Loucy (cell line): ENCODE results near the gene HSD17B4.

Experiments
- EZH2phosphoT487 ChIP-seq: fragments of 200-600 bp; IDR thresholded peaks from 2 replicates; pipeline ENCODE4 v1.6.1; 2018; ENCODE audit warnings: antibody characterized with exemption, mild to moderate bottlenecking, moderate library complexity, borderline replicate concordance
- TF ChIP-seq, protein P1 (sequence below): fragments of 200-600 bp; sonication (generic); conservative IDR thresholded peaks from 2 replicates; pipeline ENCODE4 v1.5.1; 2014; ENCODE audit warnings: mild to moderate bottlenecking, antibody characterized with exemption, low read length

DNA sequence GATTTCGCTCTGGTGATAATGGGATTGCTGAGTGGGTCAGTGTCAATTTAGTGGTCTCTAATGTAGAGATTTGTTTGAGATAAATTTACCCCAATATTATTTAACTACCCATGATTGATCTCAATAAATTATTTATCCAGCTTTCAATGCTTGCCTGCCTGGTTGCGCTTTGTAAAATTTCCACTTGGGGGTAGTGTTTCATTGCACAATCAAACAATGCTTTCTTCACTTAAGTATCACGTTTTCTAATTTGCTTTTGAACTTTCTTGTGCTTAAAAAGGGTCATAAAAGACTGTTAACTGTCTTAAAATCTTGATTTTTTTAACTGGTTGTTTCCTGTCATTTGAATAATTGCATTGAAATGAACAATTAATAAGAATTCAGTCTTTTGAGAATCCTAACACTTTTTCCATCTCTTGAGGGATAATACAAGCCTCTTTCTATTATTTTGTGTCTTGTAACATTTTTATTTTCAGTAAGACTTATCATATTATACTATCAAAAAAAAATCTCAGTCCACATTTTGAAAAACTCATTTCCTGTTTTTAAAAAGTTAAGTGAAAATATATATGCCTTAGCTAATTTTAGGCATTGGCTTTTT lies 18.7 kb downstream of the HSD17B4 start:
- TF ChIP-seq, protein P1, sequence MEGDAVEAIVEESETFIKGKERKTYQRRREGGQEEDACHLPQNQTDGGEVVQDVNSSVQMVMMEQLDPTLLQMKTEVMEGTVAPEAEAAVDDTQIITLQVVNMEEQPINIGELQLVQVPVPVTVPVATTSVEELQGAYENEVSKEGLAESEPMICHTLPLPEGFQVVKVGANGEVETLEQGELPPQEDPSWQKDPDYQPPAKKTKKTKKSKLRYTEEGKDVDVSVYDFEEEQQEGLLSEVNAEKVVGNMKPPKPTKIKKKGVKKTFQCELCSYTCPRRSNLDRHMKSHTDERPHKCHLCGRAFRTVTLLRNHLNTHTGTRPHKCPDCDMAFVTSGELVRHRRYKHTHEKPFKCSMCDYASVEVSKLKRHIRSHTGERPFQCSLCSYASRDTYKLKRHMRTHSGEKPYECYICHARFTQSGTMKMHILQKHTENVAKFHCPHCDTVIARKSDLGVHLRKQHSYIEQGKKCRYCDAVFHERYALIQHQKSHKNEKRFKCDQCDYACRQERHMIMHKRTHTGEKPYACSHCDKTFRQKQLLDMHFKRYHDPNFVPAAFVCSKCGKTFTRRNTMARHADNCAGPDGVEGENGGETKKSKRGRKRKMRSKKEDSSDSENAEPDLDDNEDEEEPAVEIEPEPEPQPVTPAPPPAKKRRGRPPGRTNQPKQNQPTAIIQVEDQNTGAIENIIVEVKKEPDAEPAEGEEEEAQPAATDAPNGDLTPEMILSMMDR: peak; percentile 70
- no peak for TF ChIP-seq EZH2phosphoT487
